HEK293 (cell line): ENCODE results near the gene APOL5.

Experiments used
- CTCF ChIA-PET: fragments of 350-600 bp; formaldehyde crosslinking; extraction: SDS; loops from one replicate; lab custom pipeline; 2021; ENCODE audit warnings: antibody characterized with exemption; lab: Yijun Ruan, JAX
- POLR2A ChIA-PET: fragments of 300-600 bp; formaldehyde crosslinking; extraction: SDS; loops from one replicate; lab custom pipeline; 2020; ENCODE audit warnings: antibody characterized with exemption, inconsistent platforms; lab: Yijun Ruan, JAX
- H3K27ac ChIP-seq: fragments of 200-500 bp; sonication (Bioruptor generic); 2 replicates; pipeline ENCODE4 v1.5.1; 2014; ENCODE audit warnings: low read depth, low read length, control low read depth, inconsistent platforms; ENCODE audit errors: extremely low read depth
- H3K36me3 ChIP-seq, 2 experiments: fragments of 200-500 bp in 1 of 2; sonication (Bioruptor generic) in 1 of 2; 1 replicate in 1 of 2; 2 replicates in 1 of 2; pipeline ENCODE4 v1.5.1; 2014 to 2017; ENCODE audit warnings: inconsistent platforms in 2 of 2, low read length in 2 of 2; ENCODE audit not compliant: control insufficient read depth in 2 of 2, insufficient read depth in 1 of 2
- H3K4me1 ChIP-seq: fragments of 200-500 bp; sonication (Bioruptor generic); 2 replicates; pipeline ENCODE4 v1.5.1; 2014; ENCODE audit warnings: mild to moderate bottlenecking, low read length, inconsistent platforms; ENCODE audit not compliant: control insufficient read depth, insufficient read depth
- H3K4me3 ChIP-seq: 2 replicates; pipeline ENCODE4 v1.5.1; 2011; ENCODE audit warnings: low read depth, mild to moderate bottlenecking, control low read depth, low read length, moderate library complexity
- H3K9me3 ChIP-seq: fragments of 200-500 bp; sonication (Bioruptor generic); 2 replicates; pipeline ENCODE4 v1.5.1; 2014; ENCODE audit warnings: low read depth, low read length, inconsistent platforms; ENCODE audit not compliant: control insufficient read depth, insufficient read depth
- ATF2 ChIP-seq: fragments of 450-650 bp; formaldehyde crosslinking; IDR thresholded peaks from 2 replicates; pipeline ENCODE4 v1.5.1; 2016; ENCODE audit warnings: missing biosample characterization, missing genetic modification characterization, low read depth
- EGR2 ChIP-seq: fragments of 450-650 bp; formaldehyde crosslinking; IDR thresholded peaks from 2 replicates; pipeline ENCODE4 v1.5.1; 2016; ENCODE audit warnings: low read depth, missing biosample characterization, missing genetic modification characterization
- HIC1 ChIP-seq: fragments of 450-650 bp; formaldehyde crosslinking; IDR thresholded peaks from 2 replicates; pipeline ENCODE4 v1.5.1; 2016; ENCODE audit warnings: missing biosample characterization, missing genetic modification characterization
- KLF8 ChIP-seq: fragments of 450-650 bp; formaldehyde crosslinking; IDR thresholded peaks from 2 replicates; pipeline ENCODE4 v1.5.1; 2016; ENCODE audit warnings: missing biosample characterization, missing genetic modification characterization
- MZF1 ChIP-seq: fragments of 450-650 bp; formaldehyde crosslinking; IDR thresholded peaks from 2 replicates; pipeline ENCODE4 v1.5.1; 2017; ENCODE audit warnings: missing biosample characterization, missing genetic modification characterization, borderline replicate concordance
- PRDM1 ChIP-seq: fragments of 450-650 bp; formaldehyde crosslinking; IDR thresholded peaks from 2 replicates; pipeline ENCODE4; 2016; ENCODE audit warnings: missing biosample characterization, missing genetic modification characterization
- ZBTB17 ChIP-seq: fragments of 450-650 bp; formaldehyde crosslinking; IDR thresholded peaks from 2 replicates; pipeline ENCODE4 v1.5.1; 2016; ENCODE audit warnings: missing biosample characterization, missing genetic modification characterization
- ZBTB7A ChIP-seq: fragments of 450-650 bp; formaldehyde crosslinking; IDR thresholded peaks from 2 replicates; pipeline ENCODE4 v1.5.1; 2016; ENCODE audit warnings: low read depth, missing biosample characterization, missing genetic modification characterization
- ZFHX2 ChIP-seq: fragments of 450-650 bp; formaldehyde crosslinking; conservative IDR thresholded peaks from 2 replicates; pipeline ENCODE4 v1.5.1; 2016; ENCODE audit warnings: missing biosample characterization, missing genetic modification characterization
- ZNF148 ChIP-seq: fragments of 450-650 bp; formaldehyde crosslinking; IDR thresholded peaks from 2 replicates; pipeline ENCODE4 v1.5.0; 2017; ENCODE audit warnings: missing biosample characterization, missing genetic modification characterization, borderline replicate concordance
- ZNF184 ChIP-seq: fragments of 450-650 bp; IDR thresholded peaks from 2 replicates; pipeline ENCODE4 v1.5.1; 2018; ENCODE audit warnings: missing biosample characterization, mild to moderate bottlenecking, missing genetic modification characterization
- ZNF239 ChIP-seq: fragments of 450-650 bp; formaldehyde crosslinking; IDR thresholded peaks from 2 replicates; pipeline ENCODE4 v1.5.1; 2016; ENCODE audit warnings: missing biosample characterization, missing genetic modification characterization
- ZNF274 ChIP-seq, 2 experiments: fragments of 200-500 bp in 1 of 2; fragments of 450-650 bp in 1 of 2; sonication (Bioruptor generic) in 1 of 2; formaldehyde crosslinking in 1 of 2; IDR thresholded peaks; 2 replicates each; pipeline versions ENCODE4 v1.5.1 to v1.6.1; 2014 to 2016; ENCODE audit warnings: borderline replicate concordance in 1 of 2, inconsistent platforms in 1 of 2, low read length in 1 of 2, missing biosample characterization in 1 of 2, missing genetic modification characterization in 1 of 2
- ZNF311 ChIP-seq: fragments of 450-650 bp; formaldehyde crosslinking; IDR thresholded peaks from 2 replicates; pipeline ENCODE4 v1.5.1; 2017; ENCODE audit warnings: missing biosample characterization, missing genetic modification characterization, borderline replicate concordance
- ZNF362 ChIP-seq: fragments of 450-650 bp; formaldehyde crosslinking; IDR thresholded peaks from 2 replicates; pipeline ENCODE4 v1.5.1; 2016; ENCODE audit warnings: missing biosample characterization, missing genetic modification characterization
- ZNF473 ChIP-seq: fragments of 450-650 bp; formaldehyde crosslinking; IDR thresholded peaks from 2 replicates; pipeline ENCODE4 v1.5.1; 2017; ENCODE audit warnings: missing biosample characterization, missing genetic modification characterization
- ZNF624 ChIP-seq: fragments of 450-650 bp; formaldehyde crosslinking; IDR thresholded peaks from 2 replicates; pipeline ENCODE4 v1.5.1; 2017; ENCODE audit warnings: missing biosample characterization, missing genetic modification characterization
- ZNF658 ChIP-seq: fragments of 450-650 bp; formaldehyde crosslinking; IDR thresholded peaks from 2 replicates; pipeline ENCODE4; 2016; ENCODE audit warnings: missing biosample characterization, missing genetic modification characterization
- ZSCAN23 ChIP-seq: fragments of 450-650 bp; formaldehyde crosslinking; IDR thresholded peaks from 2 replicates; pipeline ENCODE4 v1.5.1; 2016; ENCODE audit warnings: missing biosample characterization, missing genetic modification characterization
- ZXDB ChIP-seq: fragments of 450-650 bp; formaldehyde crosslinking; IDR thresholded peaks from 2 replicates; pipeline ENCODE4 v1.5.1; 2016; ENCODE audit warnings: missing biosample characterization, missing genetic modification characterization

APOL5 gene

GRCh38 chr22:35777335-35777975, 59.8 kb downstream of the APOL5 start:
- POLR2A ChIA-PET = no interaction called here
- Histone ChIP-seq H3K4me3 (no peak overlapping the region), H3K9me3 (no peaks in the 10 kb centered on the region), H3K4me1 (peaks cover 11% of the 10 kb centered on the region; the same call in 1 of the 2 replicates), H3K36me3 (peaks cover 4 to 8% of the 10 kb centered on the region in 2 experiments; a peak in 1 of 3 replicates), H3K27ac (no peak overlapping the region)
- TF ChIP-seq HIC1 (tag by site-specific recombination) = no peak
- no peak for TF ChIP-seq ZNF274 (IDR thresholded peaks at IDR 0.05; ENCODE audit: low read length)
- TF ChIP-seq ZNF274 (tag by site-specific recombination; IDR thresholded peaks at IDR 0.05; ENCODE audit: borderline replicate concordance) = no peak
- no peak for TF ChIP-seq ZNF148 (tag by site-specific recombination)
- TF ChIP-seq ZNF624 (tag by site-specific recombination) = no peak
- peak; percentile 60 for TF ChIP-seq EGR2 (tag by site-specific recombination)
- no peak for TF ChIP-seq ZBTB17 (tag by site-specific recombination)
- TF ChIP-seq ZXDB = no peak
- no peak for TF ChIP-seq ZBTB7A (tag by site-specific recombination)
- TF ChIP-seq ZNF239 (tag by site-specific recombination) = no peak
- no peak for TF ChIP-seq ZNF362
- no peak for TF ChIP-seq KLF8 (tag by site-specific recombination)
- no peak for TF ChIP-seq ZNF473 (tag by site-specific recombination)
- no peak for TF ChIP-seq ZSCAN23 (tag by site-specific recombination)
- peak; percentile 47; the same call in 1 of the 2 replicates for TF ChIP-seq PRDM1 (tag by site-specific recombination)
- TF ChIP-seq ZNF658 (tag by site-specific recombination) = no peak
- no peak for TF ChIP-seq ATF2 (tag by site-specific recombination)
- TF ChIP-seq ZNF311 = no peak
- TF ChIP-seq ZFHX2 (tag by site-specific recombination) = peak; percentile 29; the same call in 1 of the 2 replicates
- no peak for TF ChIP-seq ZNF184 (tag by site-specific recombination)
- no peak for TF ChIP-seq MZF1 (tag by site-specific recombination)
- CTCF ChIA-PET = interaction anchor here (1.2 kb wide), 1 partner anchor 154 kb away, joined by 4 read pairs; no protein-coding TSS in a partner anchor
